Transverse colon (tissue), 4 donors: ENCODE results near the gene IL20. TPM values are rescaled to one million over a fixed set of nuclear protein-coding genes. Genes with fewer than 3 reads are reported as not detected.

Experiments used
- DNase-seq: peaks from one replicate; pipeline ENCODE4 v3.0.0-alpha.2; 2019
- H3K27ac ChIP-seq, 4 donors: fragments of 200-600 bp; sonication (generic); 2 replicates each; pipeline ENCODE4 v1.5.1; 2016 to 2018; ENCODE audit warnings: inconsistent platforms in 4 of 4
- H3K27me3 ChIP-seq: fragments of 200-600 bp; sonication (generic); 2 replicates; pipeline ENCODE4 v1.5.1; 2017; ENCODE audit warnings: inconsistent platforms
- H3K36me3 ChIP-seq, 4 donors: fragments of 200-600 bp; sonication (generic); 2 replicates each; pipeline ENCODE4 v1.5.1; 2017 to 2019; ENCODE audit warnings: inconsistent platforms in 4 of 4
- H3K4me1 ChIP-seq, 4 donors: fragments of 200-600 bp; sonication (generic); 2 replicates each; pipeline ENCODE4 v1.5.1; 2017 to 2020; ENCODE audit warnings: inconsistent platforms in 4 of 4
- H3K4me3 ChIP-seq, 4 donors: fragments of 200-600 bp; sonication (generic); 1 replicate in 1 of 4; 2 replicates in 3 of 4; pipeline versions ENCODE4 v1.5.1 to v1.6.1; 2017 to 2019; ENCODE audit warnings: inconsistent platforms in 4 of 4
- H3K9me3 ChIP-seq, 2 donors: fragments of 200-600 bp; sonication (generic); 2 replicates each; pipeline ENCODE4 v1.5.1; 2017 to 2019; ENCODE audit warnings: inconsistent platforms in 2 of 2
- EP300 ChIP-seq: sonication (generic); formaldehyde crosslinking; IDR thresholded peaks from one replicate; pipeline ENCODE4 v1.6.1; 2017; ENCODE audit warnings: antibody characterized with exemption, low read depth
- POLR2A ChIP-seq: fragments of 450-650 bp; IDR thresholded peaks from one replicate; pipeline ENCODE4 v1.6.1; 2016; ENCODE audit warnings: antibody characterized with exemption, mild to moderate bottlenecking, moderate library complexity
- POLR2AphosphoS5 ChIP-seq, 3 donors: sonication (generic); formaldehyde crosslinking; IDR thresholded peaks; one replicate each; pipeline ENCODE4 v1.6.1; 2016; ENCODE audit warnings: antibody characterized with exemption in 3 of 3
- WGBS, 2 donors: methylation state at CpG; one replicate each; pipeline ENCODE4 v1.1.5; 2018; ENCODE audit warnings: low coverage in 1 of 2; 5-methylcytosine and 5-hydroxymethylcytosine counted together
- in situ Hi-C, 4 donors: fragments of 200-750 bp; cut with MboI; loops; one replicate each; pipeline versions ENCODE4 v1.15.0 to v1.15.1; 2017; ENCODE audit warnings: low sequenced_read_pairs in 3 of 4, low pct_ligation_motif_present in 1 of 4, low pct_unique_long_range_greater_than_20kb in 1 of 4
- intact Hi-C: fragments of 100-400 bp; cut with DNase I; formaldehyde crosslinking; loops from one replicate; pipeline ENCODE4 v1.15.1; 2023; ENCODE audit warnings: low total_unique reads
- total RNA-seq, 4 donors: library from RNA; depleted of rRNA; stranded (reverse); fragments of >200 nt; gene quantifications; one replicate each; pipeline ENCODE4 v1.1.0, GENCODE V29; 2016
- TF ChIP-seq, protein P1 (sequence below), 5 experiments: fragments of 200-600 bp in 3 of 5; fragments of 450-650 bp in 2 of 5; sonication (generic) in 3 of 5; IDR thresholded peaks; 1 replicate in 2 of 5; 2 replicates in 3 of 5; pipeline ENCODE4 v1.5.1; 2016 to 2017; ENCODE audit warnings: antibody characterized with exemption in 5 of 5, inconsistent platforms in 3 of 5, mild to moderate bottlenecking in 2 of 5, moderate library complexity in 1 of 5

The IL20 gene
- total RNA-seq, 4 donors from 2014 or later: not detected

DNA sequence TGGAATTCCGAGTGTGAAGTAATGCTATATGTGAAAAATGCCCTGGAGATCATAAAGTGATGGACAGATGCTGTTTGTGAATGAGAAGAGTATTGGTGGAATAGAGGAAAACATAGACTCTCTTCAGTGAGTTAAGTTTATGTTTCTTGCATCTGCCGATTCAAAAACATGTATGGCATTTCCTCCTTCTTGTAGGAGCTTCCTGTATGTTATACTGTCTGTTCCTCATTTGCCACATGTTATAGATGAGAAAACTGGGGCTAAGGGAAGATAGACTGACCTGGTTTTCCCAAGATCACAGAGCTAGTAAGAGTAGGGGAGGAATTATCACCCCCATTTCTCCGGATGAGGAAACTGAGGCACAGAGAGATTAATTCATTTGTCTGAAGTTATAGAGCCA is 41.1 kb upstream of the IL20 start:
- DNase-seq: no peak
- in situ Hi-C loops: no loop called here
- WGBS, 2 donors: 68 to 76% methylated on average over 2 to 3 of the region's 3 CpGs
- Histone ChIP-seq H3K9me3 (no peaks in the 10 kb centered on the region), H3K4me1 (peaks cover 0 to 4% (median 0%) of the 10 kb centered on the region in 4 donors), H3K27me3 (no peaks in the 10 kb centered on the region), H3K4me3 (no peak overlapping the region), H3K36me3 (no peaks in the 10 kb centered on the region), H3K27ac (no peak overlapping the region)
- intact Hi-C loops: no loop called here
- no peak for TF ChIP-seq EP300
- no peak for TF ChIP-seq POLR2A
- TF ChIP-seq POLR2AphosphoS5 (IDR thresholded peaks at IDR 0.05): no peak
- TF ChIP-seq, protein P1, sequence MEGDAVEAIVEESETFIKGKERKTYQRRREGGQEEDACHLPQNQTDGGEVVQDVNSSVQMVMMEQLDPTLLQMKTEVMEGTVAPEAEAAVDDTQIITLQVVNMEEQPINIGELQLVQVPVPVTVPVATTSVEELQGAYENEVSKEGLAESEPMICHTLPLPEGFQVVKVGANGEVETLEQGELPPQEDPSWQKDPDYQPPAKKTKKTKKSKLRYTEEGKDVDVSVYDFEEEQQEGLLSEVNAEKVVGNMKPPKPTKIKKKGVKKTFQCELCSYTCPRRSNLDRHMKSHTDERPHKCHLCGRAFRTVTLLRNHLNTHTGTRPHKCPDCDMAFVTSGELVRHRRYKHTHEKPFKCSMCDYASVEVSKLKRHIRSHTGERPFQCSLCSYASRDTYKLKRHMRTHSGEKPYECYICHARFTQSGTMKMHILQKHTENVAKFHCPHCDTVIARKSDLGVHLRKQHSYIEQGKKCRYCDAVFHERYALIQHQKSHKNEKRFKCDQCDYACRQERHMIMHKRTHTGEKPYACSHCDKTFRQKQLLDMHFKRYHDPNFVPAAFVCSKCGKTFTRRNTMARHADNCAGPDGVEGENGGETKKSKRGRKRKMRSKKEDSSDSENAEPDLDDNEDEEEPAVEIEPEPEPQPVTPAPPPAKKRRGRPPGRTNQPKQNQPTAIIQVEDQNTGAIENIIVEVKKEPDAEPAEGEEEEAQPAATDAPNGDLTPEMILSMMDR (IDR thresholded peaks at IDR 0.05): no peak

DNA sequence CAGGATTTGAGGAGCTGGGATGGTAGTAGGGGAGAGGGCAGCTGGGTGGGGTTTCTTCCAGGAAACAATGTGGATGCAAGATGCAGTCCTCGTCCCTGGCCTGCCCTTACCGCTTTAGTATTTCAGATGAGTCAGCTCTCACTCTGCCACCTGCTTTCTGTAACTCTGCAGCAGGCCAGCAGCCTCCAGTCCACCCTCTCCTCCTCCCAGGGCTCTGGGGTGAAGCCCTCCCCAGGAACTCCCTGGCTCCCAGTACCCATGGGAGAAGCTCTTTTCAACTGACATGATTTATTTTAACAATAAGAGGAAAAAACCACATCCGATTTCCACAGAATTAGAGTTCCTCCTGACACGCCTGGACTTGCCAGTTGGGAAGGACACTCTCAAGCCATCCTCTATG is 39.0 kb upstream of the IL20 start:
- H3K36me3 ChIP-seq: no peaks in the 10 kb centered on the region
- intact Hi-C loops (no loop called here), in situ Hi-C loops (no loop called here)
- H3K27me3 ChIP-seq: no peaks in the 10 kb centered on the region
- no peak overlapping the region for H3K27ac ChIP-seq
- no peak for DNase-seq
- no peak overlapping the region for H3K4me3 ChIP-seq
- 60% methylated on average over 4 of the region's 4 CpGs; no CpG with 5 or more reads in 1 of the 2 donors for WGBS, 2 donors
- TF ChIP-seq POLR2A: no peak
- no peak for TF ChIP-seq POLR2AphosphoS5 (IDR thresholded peaks at IDR 0.05)
- TF ChIP-seq, protein P1 (IDR thresholded peaks at IDR 0.05): no peak
- TF ChIP-seq EP300: no peak
- H3K9me3 ChIP-seq: no peaks in the 10 kb centered on the region
- peaks cover 0 to 9% (median 0%) of the 10 kb centered on the region in 4 donors for H3K4me1 ChIP-seq

DNA sequence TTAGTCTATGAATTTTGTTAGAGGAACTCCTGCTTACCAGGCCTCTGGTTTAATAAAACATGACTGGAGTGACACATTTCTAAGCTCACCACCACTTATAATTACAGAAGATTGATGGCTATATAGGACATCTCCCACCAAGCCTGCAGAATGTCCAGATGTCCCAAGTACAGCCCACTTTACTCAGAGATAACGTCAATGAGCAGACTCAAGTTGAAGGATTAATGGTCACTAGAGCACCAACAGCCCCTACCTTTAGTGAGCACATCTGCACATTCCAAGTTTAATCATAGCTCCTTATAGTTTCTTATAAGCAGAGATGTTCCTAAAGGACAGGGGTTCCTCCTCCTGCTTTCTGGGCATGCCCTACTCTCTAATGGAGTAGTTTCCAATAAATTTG is 37.4 kb upstream of the IL20 start:
- H3K4me3 ChIP-seq: no peak overlapping the region
- peaks cover 0 to 15% (median 0%) of the 10 kb centered on the region in 4 donors for H3K4me1 ChIP-seq
- H3K9me3 ChIP-seq: no peaks in the 10 kb centered on the region
- no peak overlapping the region for H3K27ac ChIP-seq
- no peaks in the 10 kb centered on the region for H3K27me3 ChIP-seq
- no peaks in the 10 kb centered on the region for H3K36me3 ChIP-seq
- no peak for TF ChIP-seq POLR2A
- 86% methylated on average over 1 of the region's 1 CpG; no CpG with 5 or more reads in 1 of the 2 donors for WGBS, 2 donors
- in situ Hi-C loops: no loop called here
- intact Hi-C loops: no loop called here
- no peak for DNase-seq

GRCh38 chr1:206828765-206829164 is 36.7 kb upstream of the IL20 start:
- intact Hi-C loops (no loop called here), in situ Hi-C loops (no loop called here)
- TF ChIP-seq EP300 (no peak), POLR2A (no peak)
- peaks cover 0 to 23% (median 0%) of the 10 kb centered on the region in 4 donors for H3K4me1 ChIP-seq
- no peak overlapping the region for H3K27ac ChIP-seq
- 63 to 80% methylated on average over 2 to 4 of the region's 4 CpGs for WGBS, 2 donors
- no peak for DNase-seq
- H3K4me3 ChIP-seq: no peak overlapping the region
- no peaks in the 10 kb centered on the region for H3K9me3 ChIP-seq
- H3K27me3 ChIP-seq: no peaks in the 10 kb centered on the region
- no peaks in the 10 kb centered on the region for H3K36me3 ChIP-seq

- in situ Hi-C loops: no loop called here
- WGBS, 2 donors: 80 to 84% methylated on average over 5 to 6 of the region's 6 CpGs
- no peak overlapping the region for H3K27ac ChIP-seq
- H3K4me1 ChIP-seq: peaks cover 0 to 24% (median 0%) of the 10 kb centered on the region in 4 donors
- no peaks in the 10 kb centered on the region for H3K27me3 ChIP-seq
- no peaks in the 10 kb centered on the region for H3K9me3 ChIP-seq
- no peaks in the 10 kb centered on the region for H3K36me3 ChIP-seq
- TF ChIP-seq POLR2AphosphoS5 (IDR thresholded peaks at IDR 0.05): no peak
- TF ChIP-seq POLR2A: no peak
- TF ChIP-seq, protein P1 (IDR thresholded peaks at IDR 0.05): no peak
- TF ChIP-seq EP300: no peak
- DNase-seq: no peak
- H3K4me3 ChIP-seq: no peak overlapping the region
- intact Hi-C loops: no loop called here
Observed at GRCh38 chr1:206829282-206829681, 36.1 kb upstream of the IL20 start.
